Activated T-cell treated with anti-CD3 and anti-CD28 coated beads, Interleukin-2, amount 50 U/mL, for 1 hour (primary cell): ENCODE results near the gene ILDR2.

Experiments
- DNase-seq: peaks from one replicate; pipeline ENCODE4 v3.0.0-alpha.2; 2020

ILDR2 gene

GRCh38 chr1:166971252-166971651 lies 4.1 kb downstream of the ILDR2 start:
- DNase-seq, result no peak

GRCh38 chr1:166969074-166969677 lies 6.2 kb downstream of the ILDR2 start:
- DNase-seq, result no peak

- no peak for DNase-seq
These were observed 14.4 kb downstream of the ILDR2 start for GRCh38 chr1:166960858-166961474.

GRCh38 chr1:166956872-166957271 lies 18.5 kb downstream of the ILDR2 start:
- DNase-seq, result no peak

DNA sequence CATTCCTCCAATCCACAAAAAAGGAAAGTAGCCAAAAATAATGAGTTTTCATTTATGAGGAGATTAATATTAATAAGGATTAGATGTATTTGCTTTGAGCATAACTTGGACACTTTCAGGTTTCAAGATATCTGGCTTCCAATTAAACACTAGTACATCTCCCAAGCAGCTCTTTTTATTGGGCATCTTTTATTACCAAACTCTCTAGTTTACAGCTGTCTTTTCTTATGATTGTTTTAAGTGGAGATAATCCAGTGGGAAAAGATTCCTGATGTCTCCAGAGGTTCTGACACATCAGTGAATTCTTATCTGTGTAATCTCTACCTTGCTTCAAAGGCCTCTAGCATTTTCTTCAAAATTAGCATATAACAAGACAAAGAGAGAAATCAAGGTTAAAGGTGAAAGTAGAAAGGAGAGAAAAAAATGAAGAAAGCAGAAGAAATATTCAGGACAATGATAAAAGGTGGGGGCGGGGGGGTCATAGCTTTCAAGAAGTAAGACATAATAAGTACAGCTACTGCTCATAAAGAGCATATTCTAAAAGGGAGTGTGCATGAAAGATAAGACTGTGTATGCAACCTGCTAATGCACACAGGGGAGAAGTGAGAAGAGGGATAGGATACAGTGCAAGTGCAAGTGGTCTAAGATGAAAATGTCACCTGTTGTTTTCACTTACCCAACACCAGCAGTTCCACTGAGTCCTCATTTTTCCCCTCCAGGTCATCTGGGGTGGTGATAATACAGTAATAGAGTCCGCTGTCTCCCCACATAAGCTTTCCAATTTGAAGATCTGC lies 19.1 kb downstream of the ILDR2 start:
- DNase-seq, result no peak

GRCh38 chr1:166953491-166953890 lies 21.8 kb downstream of the ILDR2 start:
- no peak for DNase-seq

- DNase-seq, result no peak
These were observed 23.2 kb downstream of the ILDR2 start for GRCh38 chr1:166952002-166952746.

DNA sequence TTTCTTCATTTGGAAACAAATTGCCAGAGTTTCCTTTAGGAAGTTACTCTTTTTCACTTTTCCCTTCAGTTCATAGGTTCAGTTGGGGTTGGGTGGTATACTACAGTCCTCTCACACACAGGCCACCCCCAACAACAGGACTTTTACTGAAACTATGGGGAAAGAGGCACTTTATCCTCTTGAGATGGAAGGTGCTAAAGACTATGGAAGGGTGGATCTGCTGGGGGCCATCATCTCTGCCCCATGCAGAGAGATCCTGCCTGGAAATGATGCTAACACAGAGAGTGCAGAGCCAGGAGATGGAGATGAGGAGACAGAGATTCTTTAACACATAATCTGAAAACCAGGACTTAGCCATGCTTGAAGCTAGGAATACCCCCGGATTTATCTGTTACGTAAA lies 24.3 kb downstream of the ILDR2 start:
- no peak for DNase-seq

DNA sequence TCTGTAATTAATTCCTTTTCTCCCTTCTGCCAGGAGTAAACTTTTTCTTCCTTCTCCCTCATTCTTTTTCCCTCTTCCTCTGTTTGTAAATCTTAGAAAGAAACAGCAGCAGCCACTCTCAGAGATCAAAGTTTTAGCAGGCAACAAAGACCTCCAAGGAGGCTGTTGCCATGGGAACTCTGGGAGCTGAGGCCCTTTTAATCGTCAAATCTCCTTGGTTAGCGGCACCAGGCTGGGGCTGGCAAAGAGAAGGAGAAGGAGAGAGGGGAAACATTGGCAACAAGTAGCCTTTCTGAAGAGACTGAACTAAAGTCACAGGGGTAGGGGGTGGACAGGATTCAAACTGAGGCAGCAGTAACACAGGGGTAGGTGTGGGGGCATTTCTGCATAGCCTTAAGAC lies 25.2 kb downstream of the ILDR2 start:
- no peak for DNase-seq

GRCh38 chr1:166948856-166949350 lies 26.4 kb downstream of the ILDR2 start:
- no peak for DNase-seq

DNA sequence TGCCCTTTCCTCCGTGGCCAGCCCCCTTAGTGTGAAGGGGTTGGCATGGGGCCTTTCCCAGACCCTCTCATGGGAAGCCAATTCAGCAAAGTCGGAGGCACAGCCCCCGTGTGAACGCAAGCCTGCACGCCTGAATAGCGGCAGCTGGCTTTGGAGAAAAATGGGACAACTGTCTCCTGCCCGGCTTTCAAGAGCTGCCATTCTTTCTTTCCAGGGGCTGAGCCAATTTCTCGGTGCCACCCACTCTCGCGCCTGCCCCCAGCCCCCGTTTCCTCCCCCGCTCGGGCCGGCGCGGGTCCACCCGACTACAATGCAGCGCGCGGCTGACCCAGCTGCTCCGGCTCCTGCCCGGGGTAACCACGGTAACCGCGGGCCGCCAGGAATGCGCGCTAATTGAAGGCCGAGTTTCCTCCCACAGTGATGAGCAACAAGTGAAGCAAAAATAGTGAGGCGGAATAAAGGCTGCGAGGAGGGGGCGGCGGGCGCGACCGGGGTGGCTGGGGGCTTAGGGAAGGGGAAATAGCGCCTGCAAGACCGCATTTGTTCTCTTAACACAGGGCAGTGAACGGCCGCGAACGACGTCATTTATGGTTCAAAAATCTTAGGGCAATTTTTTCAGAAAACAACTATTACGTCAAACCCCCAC lies 27.8 kb downstream of the ILDR2 start:
- DNase-seq, result no peak

DNA sequence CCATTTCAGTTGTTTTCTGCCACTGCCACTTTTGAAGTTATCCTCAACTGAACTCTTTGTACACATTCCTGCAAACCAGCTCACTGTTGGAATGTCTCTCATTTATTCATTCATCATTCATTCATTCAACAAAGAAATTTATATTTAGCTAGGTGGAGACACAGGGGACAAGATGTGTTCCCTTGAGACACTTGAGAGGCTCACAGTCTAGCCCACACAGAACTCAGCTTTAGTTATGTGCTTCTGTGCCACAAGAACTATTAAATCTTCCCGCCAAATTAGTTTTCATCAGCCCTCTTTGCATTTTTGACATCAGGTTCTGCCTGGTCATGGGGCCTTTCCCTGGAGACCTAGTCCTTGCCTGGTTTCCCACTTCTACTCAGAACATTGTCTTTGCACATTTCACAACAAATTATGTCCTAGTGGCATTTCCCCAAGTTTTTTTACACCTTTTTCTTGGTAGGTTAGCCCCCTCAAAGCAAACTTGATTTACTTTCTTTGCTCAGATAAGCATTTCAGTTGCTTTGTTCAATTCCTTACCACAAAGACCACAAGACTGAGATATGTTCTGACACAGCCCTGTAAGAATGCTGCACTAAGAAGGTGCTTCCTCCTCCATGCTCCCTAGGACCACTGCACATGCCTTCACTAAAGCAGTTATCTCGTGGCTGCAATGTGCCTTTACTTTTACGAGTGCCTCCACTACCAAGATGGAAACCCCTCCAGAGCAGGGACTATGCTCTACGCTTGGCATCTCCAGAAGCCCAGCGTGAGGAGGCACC lies 31.0 kb downstream of the ILDR2 start:
- no peak for DNase-seq

DNA sequence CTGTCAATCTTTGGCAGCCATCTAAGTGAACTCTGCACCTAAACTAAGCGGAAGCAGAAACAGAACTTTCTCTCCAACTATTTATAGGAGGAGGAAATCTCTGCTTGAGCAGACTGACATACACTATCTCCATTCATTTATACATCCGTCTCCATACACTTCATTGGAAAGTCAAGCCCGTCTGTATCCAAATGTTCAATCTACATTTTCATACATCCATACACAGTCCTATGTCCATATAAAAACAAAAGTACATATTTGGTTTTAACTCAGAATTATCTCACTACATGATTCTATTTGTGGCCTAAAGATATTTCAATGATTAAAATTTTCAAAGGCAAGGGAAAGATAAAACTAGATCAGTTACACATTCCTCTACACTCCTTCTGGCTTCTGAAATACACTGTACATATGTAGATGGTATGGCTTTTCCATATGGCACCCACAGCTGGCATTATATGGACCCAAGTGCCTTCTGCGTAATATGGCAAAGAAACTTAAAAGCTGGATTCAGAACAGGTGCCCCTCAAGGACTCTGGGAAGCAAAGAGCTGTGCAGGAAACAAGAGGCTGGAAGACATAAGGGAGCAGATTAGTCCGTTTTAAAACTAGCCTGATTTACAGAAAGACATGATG lies 35.5 kb downstream of the ILDR2 start:
- DNase-seq, result no peak

DNA sequence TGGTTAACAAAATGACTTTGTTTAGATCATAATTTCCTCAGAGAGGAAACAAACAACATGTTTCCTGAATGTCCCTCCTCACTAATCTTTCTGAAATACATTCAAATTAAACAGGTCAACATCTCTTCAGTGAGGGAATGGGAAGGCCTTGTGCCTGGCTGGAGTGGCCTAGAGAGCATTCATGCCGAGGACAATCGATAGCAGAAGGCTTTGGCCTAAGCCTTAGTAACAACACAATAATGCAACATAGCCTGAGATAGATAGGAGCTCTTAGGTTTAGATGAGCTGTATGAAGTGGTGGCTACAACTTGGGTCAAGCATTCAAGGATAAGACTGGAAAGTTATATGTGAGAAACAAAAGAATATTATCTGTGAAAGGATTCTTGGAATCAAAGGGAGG lies 37.4 kb downstream of the ILDR2 start:
- no peak for DNase-seq

DNA sequence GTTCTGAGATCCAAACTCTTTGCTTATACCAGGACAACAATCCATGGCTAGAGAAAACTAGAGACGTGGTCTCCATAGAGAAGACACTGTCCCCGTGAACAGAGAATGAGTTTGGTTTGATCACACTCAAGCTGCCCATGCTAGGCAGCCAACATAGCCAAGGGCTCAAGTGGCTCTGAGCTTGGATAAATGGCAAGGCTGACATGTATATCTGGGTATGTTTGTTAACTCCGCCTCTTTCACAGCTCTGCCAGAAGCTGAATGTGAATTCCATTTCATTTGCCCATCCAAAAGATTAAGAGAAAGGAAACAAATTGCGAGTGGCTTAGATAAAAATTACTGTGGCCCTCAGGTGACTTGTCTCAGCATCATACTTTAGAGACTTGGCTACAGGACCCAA lies 38.0 kb downstream of the ILDR2 start:
- no peak for DNase-seq

- DNase-seq, result no peak
These were observed 41.7 kb downstream of the ILDR2 start for GRCh38 chr1:166933633-166934032.

DNA sequence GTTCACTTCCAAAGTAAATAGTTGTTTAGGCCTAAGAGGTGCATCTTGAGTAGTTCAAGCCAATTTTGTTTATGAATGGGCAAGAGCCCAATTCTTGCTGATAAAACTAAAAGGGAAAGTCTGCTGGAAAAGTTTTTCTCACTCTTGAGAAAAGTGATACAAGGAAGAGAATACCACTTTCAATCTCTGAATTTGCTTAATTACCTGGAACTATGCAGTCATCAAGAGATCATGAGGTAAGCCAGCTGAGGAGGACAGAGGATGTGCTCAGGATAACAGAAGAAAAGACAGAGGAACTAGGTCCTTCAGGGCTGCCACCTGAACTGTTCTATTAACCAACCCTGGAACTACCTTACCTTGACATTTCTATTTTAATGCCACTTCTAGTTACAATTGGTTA lies 42.2 kb downstream of the ILDR2 start:
- no peak for DNase-seq

DNA sequence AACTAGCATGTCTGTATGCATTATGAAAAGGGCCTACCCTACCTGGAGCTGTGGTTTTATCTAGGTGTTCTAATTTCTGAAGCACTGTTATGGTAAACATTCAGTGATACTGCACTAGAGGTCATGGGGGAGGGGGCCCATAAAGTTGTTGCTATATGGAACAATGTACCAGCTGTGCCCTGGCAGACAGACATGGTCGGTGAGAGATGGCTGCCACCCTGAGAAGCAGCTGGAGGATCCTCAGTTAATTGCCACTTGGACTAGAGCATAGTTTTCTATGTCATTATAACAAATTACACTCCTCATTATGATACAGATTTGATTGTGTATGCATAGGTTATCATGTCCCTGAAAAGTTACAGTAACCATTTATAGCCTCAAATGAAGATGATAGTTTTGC lies 45.4 kb downstream of the ILDR2 start:
- no peak for DNase-seq

DNA sequence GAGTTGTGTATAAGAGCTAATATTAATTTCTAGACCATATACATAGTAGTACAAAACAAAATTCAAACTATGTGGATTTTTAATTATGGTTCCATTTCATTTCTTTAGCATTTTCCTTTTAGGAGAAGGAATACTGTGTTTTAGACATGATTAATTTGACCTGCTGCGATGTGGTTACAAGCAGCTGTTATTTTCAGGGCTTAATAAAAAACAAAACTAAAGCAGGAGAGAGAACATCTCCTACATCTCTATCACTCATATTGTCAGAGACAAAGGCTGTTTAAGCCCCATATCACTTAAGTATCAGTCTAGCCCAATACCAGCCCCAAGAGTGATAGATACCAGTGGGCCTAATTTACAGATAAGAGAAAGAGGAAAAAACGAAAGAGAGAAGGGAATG lies 47.6 kb downstream of the ILDR2 start:
- DNase-seq, result no peak

DNA sequence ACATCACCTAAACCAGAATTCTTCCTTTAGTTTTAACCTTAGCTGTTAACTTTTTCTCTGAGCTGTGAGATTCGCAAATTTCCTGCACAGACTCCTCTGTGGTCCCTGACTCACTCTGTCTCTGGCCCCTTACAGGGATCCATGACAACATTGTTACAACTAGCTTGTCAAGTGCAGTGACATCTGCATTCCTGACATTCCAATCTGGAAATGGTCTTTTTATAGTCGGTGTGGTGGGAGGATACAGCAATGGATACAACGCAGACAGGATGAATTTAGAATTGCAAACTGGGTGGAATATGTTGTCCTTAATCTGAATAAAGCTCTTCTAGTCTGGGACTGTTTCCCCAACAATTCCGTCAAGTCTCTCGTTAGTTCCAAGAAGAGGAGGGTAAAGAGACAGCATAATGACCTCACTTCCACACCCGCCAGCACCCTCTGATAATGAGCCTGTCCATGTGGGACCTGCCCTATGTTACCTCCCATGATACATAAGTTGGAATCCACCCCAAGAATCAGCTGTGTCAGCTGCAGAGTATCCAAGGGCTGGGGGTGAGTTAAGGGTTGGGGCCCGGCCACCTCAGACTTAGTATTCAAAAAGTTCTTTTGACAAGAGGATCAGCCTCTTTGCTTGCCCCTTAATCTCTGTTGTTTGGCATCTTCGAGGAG lies 49.4 kb downstream of the ILDR2 start:
- no peak for DNase-seq
